Diencephalon (tissue), 1 donor: ENCODE measurements around the gene TAS2R1. TPM values are rescaled to one million over a fixed set of nuclear protein-coding genes. Genes with fewer than 3 reads are reported as not detected.

Experiments used
- total RNA-seq: library from RNA; depleted of rRNA; stranded (reverse); fragments of >200 nt; gene quantifications from one replicate; pipeline ENCODE4 v1.2.3, GENCODE V29; 2014

Gene TAS2R1
- total RNA-seq, result not detected

GRCh38 chr5:9630251-9630650 lies at the start of gene TAS2R1:
Gene TAS2R1, minus strand, starts transcription at chr5:9630351. Its CDS starts 319 bp downstream, at chr5:9630032.

Other genes starting within 250 kb of the TAS2R1 start
- gene SEMA5A, start 84.3 kb downstream of the TAS2R1 start, total RNA-seq, result 47.5 TPM